GM06990 (cell line): ENCODE measurements around the gene KLRF1.
"Not testable (repeated sequence)": the region's sequence is repeated elsewhere in the genome, so short reads cannot be mapped to it uniquely, and the experiment has no call there.

Experiments
- DNase-seq: peaks from one replicate; pipeline ENCODE4 v3.0.0-alpha.2; 2011; ENCODE audit not compliant: insufficient read length; ENCODE audit errors: extremely low read depth
- H3K27me3 ChIP-seq: replicated peaks from 2 replicates; pipeline ENCODE4 v1.6.0; 2011; ENCODE audit warnings: low read length; ENCODE audit not compliant: control insufficient read depth, insufficient read depth
- H3K36me3 ChIP-seq: 2 replicates; pipeline ENCODE4 v1.5.1; 2011; ENCODE audit warnings: low read length; ENCODE audit not compliant: control insufficient read depth, insufficient read depth
- H3K4me3 ChIP-seq: replicated peaks from 2 replicates; pipeline ENCODE4 v1.5.1; 2011; ENCODE audit warnings: low read depth, mild to moderate bottlenecking, control low read depth, low read length
- TF ChIP-seq, protein P1 (sequence below): IDR thresholded peaks from 2 replicates; pipeline ENCODE4 v1.5.1; 2011; ENCODE audit warnings: low read length, control low read depth, mild to moderate bottlenecking, inconsistent platforms; ENCODE audit not compliant: insufficient read depth, poor library complexity, severe bottlenecking

KLRF1 gene

DNA sequence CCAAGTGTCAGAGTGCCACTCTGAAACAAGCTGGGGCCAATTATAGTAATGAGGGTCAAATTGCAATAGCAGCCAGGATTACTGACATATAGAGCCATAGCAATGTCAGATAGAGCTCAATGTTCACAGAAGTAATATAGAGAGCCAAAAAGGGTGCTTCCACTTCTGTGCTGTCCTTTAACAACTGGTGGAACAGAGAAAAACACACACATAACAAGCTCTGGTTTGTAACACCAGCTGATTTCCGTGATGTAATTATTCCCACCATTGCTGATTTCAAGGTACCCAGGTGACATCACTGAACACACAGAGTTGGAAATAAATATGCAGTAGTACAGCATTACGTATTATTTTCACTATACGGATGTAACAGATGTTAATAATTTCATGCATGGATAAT is 44.9 kb downstream of the KLRF1 start:
- H3K36me3 ChIP-seq = no peaks in the 10 kb centered on the region
- no peak for DNase-seq
- no peaks in the 10 kb centered on the region for H3K27me3 ChIP-seq
- H3K4me3 ChIP-seq = no peak overlapping the region
- TF ChIP-seq, protein P1, sequence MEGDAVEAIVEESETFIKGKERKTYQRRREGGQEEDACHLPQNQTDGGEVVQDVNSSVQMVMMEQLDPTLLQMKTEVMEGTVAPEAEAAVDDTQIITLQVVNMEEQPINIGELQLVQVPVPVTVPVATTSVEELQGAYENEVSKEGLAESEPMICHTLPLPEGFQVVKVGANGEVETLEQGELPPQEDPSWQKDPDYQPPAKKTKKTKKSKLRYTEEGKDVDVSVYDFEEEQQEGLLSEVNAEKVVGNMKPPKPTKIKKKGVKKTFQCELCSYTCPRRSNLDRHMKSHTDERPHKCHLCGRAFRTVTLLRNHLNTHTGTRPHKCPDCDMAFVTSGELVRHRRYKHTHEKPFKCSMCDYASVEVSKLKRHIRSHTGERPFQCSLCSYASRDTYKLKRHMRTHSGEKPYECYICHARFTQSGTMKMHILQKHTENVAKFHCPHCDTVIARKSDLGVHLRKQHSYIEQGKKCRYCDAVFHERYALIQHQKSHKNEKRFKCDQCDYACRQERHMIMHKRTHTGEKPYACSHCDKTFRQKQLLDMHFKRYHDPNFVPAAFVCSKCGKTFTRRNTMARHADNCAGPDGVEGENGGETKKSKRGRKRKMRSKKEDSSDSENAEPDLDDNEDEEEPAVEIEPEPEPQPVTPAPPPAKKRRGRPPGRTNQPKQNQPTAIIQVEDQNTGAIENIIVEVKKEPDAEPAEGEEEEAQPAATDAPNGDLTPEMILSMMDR = no peak

DNA sequence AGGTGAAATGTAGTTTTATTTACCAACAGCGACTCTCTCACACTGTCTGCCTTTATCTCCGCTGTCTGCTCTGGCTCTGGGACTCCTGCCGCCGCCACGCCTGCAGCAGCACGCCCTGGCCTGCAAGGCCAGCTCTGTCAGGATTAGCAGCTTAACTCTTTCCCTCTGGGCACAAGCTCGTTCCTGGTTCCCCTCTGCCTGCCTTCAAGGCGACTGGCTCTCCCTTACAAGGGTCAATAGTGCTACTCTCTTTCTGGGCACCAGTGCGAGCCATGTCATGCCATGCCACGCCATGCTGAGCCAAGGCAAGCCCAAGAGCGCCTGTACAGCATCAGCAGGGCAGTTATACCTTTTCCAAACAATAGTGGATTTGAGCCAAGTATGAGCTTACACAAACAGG is 45.5 kb downstream of the KLRF1 start:
- Histone ChIP-seq H3K36me3 (no peaks in the 10 kb centered on the region), H3K27me3 (no peaks in the 10 kb centered on the region), H3K4me3 (no peak overlapping the region)
- DNase-seq = no peak
- TF ChIP-seq, protein P1 = no peak

DNA sequence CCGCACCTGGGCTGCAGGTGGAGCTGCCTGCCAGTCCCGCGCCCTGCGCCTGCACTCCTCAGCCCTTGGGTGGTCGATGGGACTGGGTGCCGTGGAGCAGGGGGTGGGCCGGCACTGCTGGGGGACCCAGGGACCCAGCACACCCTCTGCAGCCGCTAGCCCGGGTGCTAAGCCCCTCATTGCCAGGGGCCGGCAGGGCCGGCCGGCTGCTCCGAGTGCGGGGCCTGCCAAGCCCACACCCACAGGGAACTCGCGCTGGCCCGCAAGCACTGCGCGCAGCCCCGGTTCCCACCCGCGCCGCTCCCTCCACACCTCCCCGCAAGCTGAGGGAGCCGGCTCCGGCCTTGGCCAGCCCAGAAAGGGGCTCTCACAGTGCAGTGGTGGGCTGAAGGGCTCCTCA is 48.8 kb downstream of the KLRF1 start:
- DNase-seq, H3K4me3 ChIP-seq, H3K27me3 ChIP-seq: not testable (repeated sequence)

DNA sequence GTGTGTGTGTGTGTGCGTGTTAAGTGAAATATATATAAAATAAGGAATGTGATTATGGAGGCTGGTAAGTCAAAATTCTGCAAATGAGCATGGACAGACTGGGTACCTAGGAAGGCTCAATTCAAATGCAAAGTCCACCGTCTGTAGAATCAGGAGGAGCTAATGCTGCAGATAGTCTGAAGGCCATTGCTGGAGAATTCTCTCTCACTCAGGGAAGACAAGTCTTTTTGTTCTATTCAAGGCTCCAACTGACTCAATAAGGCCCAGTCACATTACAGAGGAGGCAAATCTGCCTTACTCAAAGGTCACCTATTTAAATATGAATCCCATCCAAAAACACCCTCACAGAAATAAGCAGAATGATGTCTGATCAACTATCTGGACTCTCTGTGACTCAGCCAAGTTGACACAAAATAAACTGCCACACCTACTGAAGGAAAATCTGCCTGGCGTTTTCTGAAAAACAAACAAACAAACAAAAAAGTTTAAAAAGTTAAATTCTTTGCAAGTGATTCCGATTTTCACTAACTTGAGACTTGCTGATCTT is 53.3 kb downstream of the KLRF1 start:
- Histone ChIP-seq H3K27me3 (no peaks in the 10 kb centered on the region), H3K4me3 (no peak overlapping the region), H3K36me3 (no peaks in the 10 kb centered on the region)
- TF ChIP-seq, protein P1 = no peak
- DNase-seq = no peak

More for the DNA sequence above, 48.8 kb downstream of the KLRF1 start:
- H3K36me3 ChIP-seq = not testable (repeated sequence)

DNA sequence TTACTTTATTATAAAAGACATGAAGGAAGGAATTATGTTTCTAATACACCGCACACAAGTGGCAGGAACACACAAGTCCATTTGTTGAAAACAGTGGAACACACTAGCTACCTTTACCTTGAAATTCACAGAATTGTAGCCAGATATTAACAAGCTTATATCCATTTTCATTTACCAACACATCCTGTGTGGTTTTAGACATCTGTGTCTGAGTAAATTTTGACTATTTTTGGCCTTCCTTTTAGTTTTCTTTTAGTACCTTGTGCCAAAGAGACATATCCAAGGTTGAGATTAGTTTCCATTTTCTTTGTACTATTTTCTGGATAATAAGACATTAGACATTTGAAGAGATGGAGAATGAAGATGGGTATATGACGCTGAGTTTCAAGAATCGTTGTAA is 54.0 kb downstream of the KLRF1 start, which contains the start of gene KLRF2:
Gene KLRF2 (plus strand): TSS at position 244 of the 400 bp plus-strand sequence. CDS start 107 bp downstream, at position 351.
- H3K27me3 ChIP-seq = no peaks in the 10 kb centered on the region
- H3K36me3 ChIP-seq = no peaks in the 10 kb centered on the region
- H3K4me3 ChIP-seq = no peak within 1 kb of the TSS
- TF ChIP-seq, protein P1 = no peak
- DNase-seq = no peak

DNA sequence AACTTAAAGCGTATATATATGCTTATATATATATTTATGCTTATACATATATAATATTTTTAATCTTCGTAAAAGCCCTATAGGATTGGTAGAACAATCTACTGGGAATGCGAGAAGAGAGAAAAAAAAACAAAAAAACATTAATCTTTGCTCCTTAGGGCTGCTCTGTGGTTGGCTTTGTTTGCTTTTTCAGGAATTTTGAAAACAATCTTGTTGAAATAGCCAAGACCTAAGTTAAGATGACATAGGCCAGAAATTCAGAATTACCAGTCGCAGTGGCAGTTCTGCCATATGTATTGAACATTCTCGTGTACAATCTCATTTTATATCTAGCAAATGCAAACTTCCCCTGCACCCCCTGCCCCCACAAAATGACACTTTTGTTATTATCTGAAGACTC is 54.7 kb downstream of the KLRF1 start:
- Histone ChIP-seq H3K27me3 (no peaks in the 10 kb centered on the region), H3K4me3 (no peak overlapping the region), H3K36me3 (no peaks in the 10 kb centered on the region)
- TF ChIP-seq, protein P1 = no peak
- no peak for DNase-seq
